Activated T-cell treated with anti-CD3 and anti-CD28 coated beads, Interleukin-2, amount 50 U/mL, for 4 hours (primary cell): ENCODE results near the gene BTBD7. TPM values are rescaled to one million over a fixed set of nuclear protein-coding genes. Genes with fewer than 3 reads are reported as not detected.
A peak's percentile ranks its signal among the peaks of the same experiment; 100 is the strongest.
"Not testable (repeated sequence)": the region's sequence is repeated elsewhere in the genome, so short reads cannot be mapped to it uniquely, and the experiment has no call there.

Experiments
- ATAC-seq, 2 donors: fragments of 200-7000 bp; cut with Tn5 transposase; one replicate each; pipeline ENCODE4 v1.10.0; 2021
- DNase-seq: peaks from one replicate; pipeline ENCODE4 v3.0.0-alpha.2; 2020
- H3K27me3 Mint-ChIP-seq: one replicate; pipeline ENCODE4 v1.8.0; 2021; ENCODE audit warnings: low read depth, mixed read lengths
- H3K36me3 Mint-ChIP-seq: one replicate; pipeline ENCODE4 v1.8.0; 2022; ENCODE audit warnings: mixed read lengths; ENCODE audit not compliant: insufficient read depth
- H3K4me1 Mint-ChIP-seq: one replicate; pipeline ENCODE4 v1.8.0; 2021; ENCODE audit warnings: low read depth, mixed read lengths
- H3K4me3 Mint-ChIP-seq: one replicate; pipeline ENCODE4 v1.8.0; 2021; ENCODE audit warnings: mild to moderate bottlenecking, moderate library complexity, mixed read lengths
- H3K9me3 Mint-ChIP-seq: one replicate; pipeline ENCODE4 v1.8.0; 2021; ENCODE audit warnings: mixed read lengths
- total RNA-seq, 3 donors: library from RNA; stranded (reverse); gene quantifications; one replicate each; pipeline ENCODE4 v1.2.1, GENCODE V29; 2021

BTBD7 gene
- total RNA-seq, 3 donors from 2014 or later: 14.9 to 20.3 (median 17.8) TPM

GRCh38 chr14:93268406-93268805 is 64.4 kb downstream of the BTBD7 start:
- ATAC-seq (no peak), DNase-seq (no peak)
- H3K36me3 Mint-ChIP-seq: peaks cover 12% of the 10 kb centered on the region
- H3K9me3 Mint-ChIP-seq: no peaks in the 10 kb centered on the region
- peaks cover 11% of the 10 kb centered on the region for H3K4me1 Mint-ChIP-seq
- H3K4me3 Mint-ChIP-seq: no peak overlapping the region
- no peaks in the 10 kb centered on the region for H3K27me3 Mint-ChIP-seq

GRCh38 chr14:93267149-93267711 is 65.6 kb downstream of the BTBD7 start:
- no peak for ATAC-seq
- Mint-ChIP-seq H3K4me1 (peaks cover 10% of the 10 kb centered on the region), H3K4me3 (no peak overlapping the region), H3K36me3 (peaks cover 11% of the 10 kb centered on the region), H3K9me3 (no peaks in the 10 kb centered on the region), H3K27me3 (no peaks in the 10 kb centered on the region)
- DNase-seq: no peak

- ATAC-seq (no peak), DNase-seq (no peak)
- peaks cover 11% of the 10 kb centered on the region for H3K36me3 Mint-ChIP-seq
These were observed 66.7 kb downstream of the BTBD7 start for GRCh38 chr14:93266127-93266526.

GRCh38 chr14:93263416-93263815 is 69.4 kb downstream of the BTBD7 start:
- Mint-ChIP-seq H3K27me3 (no peaks in the 10 kb centered on the region), H3K36me3 (peaks cover 15% of the 10 kb centered on the region), H3K9me3 (no peaks in the 10 kb centered on the region), H3K4me1 (peaks cover 9% of the 10 kb centered on the region), H3K4me3 (no peak overlapping the region)
- DNase-seq (no peak), ATAC-seq (no peak)

More at GRCh38 chr14:93266127-93266526, 66.7 kb downstream of the BTBD7 start:
- peaks cover 9% of the 10 kb centered on the region for H3K4me1 Mint-ChIP-seq
- H3K27me3 Mint-ChIP-seq: no peaks in the 10 kb centered on the region
- no peak overlapping the region for H3K4me3 Mint-ChIP-seq
- H3K9me3 Mint-ChIP-seq: no peaks in the 10 kb centered on the region

GRCh38 chr14:93262446-93262845 is 70.4 kb downstream of the BTBD7 start:
- no peak for ATAC-seq
- H3K27me3 Mint-ChIP-seq: no peaks in the 10 kb centered on the region
- H3K9me3 Mint-ChIP-seq: no peaks in the 10 kb centered on the region
- no peak for DNase-seq
- H3K4me3 Mint-ChIP-seq: no peak overlapping the region
- peaks cover 18% of the 10 kb centered on the region for H3K36me3 Mint-ChIP-seq
- peaks cover 9% of the 10 kb centered on the region for H3K4me1 Mint-ChIP-seq

GRCh38 chr14:93249128-93249831 is 83.6 kb downstream of the BTBD7 start:
- Mint-ChIP-seq H3K4me3 (no peak overlapping the region), H3K9me3 (no peaks in the 10 kb centered on the region), H3K36me3 (peaks cover 28% of the 10 kb centered on the region), H3K4me1 (no peaks in the 10 kb centered on the region), H3K27me3 (no peaks in the 10 kb centered on the region)
- ATAC-seq (no peak), DNase-seq (no peak)

GRCh38 chr14:93246534-93246933 is 86.3 kb downstream of the BTBD7 start:
- H3K4me3 Mint-ChIP-seq: no peak overlapping the region
- H3K4me1 Mint-ChIP-seq: no peaks in the 10 kb centered on the region
- no peaks in the 10 kb centered on the region for H3K9me3 Mint-ChIP-seq
- DNase-seq (no peak), ATAC-seq (no peak)
- peaks cover 39% of the 10 kb centered on the region for H3K36me3 Mint-ChIP-seq
- H3K27me3 Mint-ChIP-seq: no peaks in the 10 kb centered on the region

GRCh38 chr14:93245764-93246420 is 86.9 kb downstream of the BTBD7 start:
- H3K4me3 Mint-ChIP-seq: no peak overlapping the region
- ATAC-seq: no peak
- H3K36me3 Mint-ChIP-seq: peaks cover 39% of the 10 kb centered on the region
- no peaks in the 10 kb centered on the region for H3K9me3 Mint-ChIP-seq
- no peak for DNase-seq
- H3K27me3 Mint-ChIP-seq: no peaks in the 10 kb centered on the region
- H3K4me1 Mint-ChIP-seq: no peaks in the 10 kb centered on the region

GRCh38 chr14:93240678-93241000 is 92.2 kb downstream of the BTBD7 start:
- ATAC-seq: no peak
- no peak for DNase-seq
- no peaks in the 10 kb centered on the region for H3K9me3 Mint-ChIP-seq

GRCh38 chr14:93239869-93240677 is 92.8 kb downstream of the BTBD7 start:
- H3K9me3 Mint-ChIP-seq: no peaks in the 10 kb centered on the region
- H3K36me3 Mint-ChIP-seq: peaks cover 16% of the 10 kb centered on the region
- H3K4me1 Mint-ChIP-seq: no peaks in the 10 kb centered on the region
- H3K4me3 Mint-ChIP-seq: no peak overlapping the region
- H3K27me3 Mint-ChIP-seq: no peaks in the 10 kb centered on the region
- ATAC-seq: peak; percentile 53 to 70
- no peak for DNase-seq

More at GRCh38 chr14:93240678-93241000, 92.2 kb downstream of the BTBD7 start:
- H3K36me3 Mint-ChIP-seq: peaks cover 22% of the 10 kb centered on the region
- no peaks in the 10 kb centered on the region for H3K27me3 Mint-ChIP-seq
- no peaks in the 10 kb centered on the region for H3K4me1 Mint-ChIP-seq
- no peak overlapping the region for H3K4me3 Mint-ChIP-seq

- no peaks in the 10 kb centered on the region for H3K9me3 Mint-ChIP-seq
- DNase-seq: no peak
- H3K4me1 Mint-ChIP-seq: peaks cover 16% of the 10 kb centered on the region
- peaks cover 8% of the 10 kb centered on the region for H3K27me3 Mint-ChIP-seq
- H3K36me3 Mint-ChIP-seq: no peaks in the 10 kb centered on the region
- H3K4me3 Mint-ChIP-seq: no peak overlapping the region
- ATAC-seq: no peak
These were observed 98.0 kb downstream of the BTBD7 start for GRCh38 chr14:93234798-93235197.

- not testable (repeated sequence) for DNase-seq, H3K9me3 Mint-ChIP-seq, ATAC-seq, H3K36me3 Mint-ChIP-seq, H3K27me3 Mint-ChIP-seq, H3K4me3 Mint-ChIP-seq
- H3K4me1 Mint-ChIP-seq: peaks cover 16% of the 10 kb centered on the region
These were observed 99.8 kb downstream of the BTBD7 start for GRCh38 chr14:93233078-93233477.

- peaks cover 16% of the 10 kb centered on the region for H3K4me1 Mint-ChIP-seq
- no peaks in the 10 kb centered on the region for H3K9me3 Mint-ChIP-seq
- peak in 1 of 2 donors; percentile 20 for ATAC-seq
- DNase-seq: no peak
- peaks cover 14% of the 10 kb centered on the region for H3K36me3 Mint-ChIP-seq
- H3K27me3 Mint-ChIP-seq: peaks cover 8% of the 10 kb centered on the region
- H3K4me3 Mint-ChIP-seq: no peak overlapping the region
These were observed 100.7 kb downstream of the BTBD7 start for GRCh38 chr14:93232159-93232558.
